SK-N-SH treated with all-trans-retinoic acid at 6 μM for 48 hours (cell line): Measurements from ENCODE around the gene SON.

ENCODE experiments used
- ATAC-seq: fragments of 200-7000 bp; cut with Tn5 transposase; 3 replicates; pipeline ENCODE4 v1.9.1; 2020; ENCODE audit warnings: mild to moderate bottlenecking, moderate library complexity
- ARNTL ChIP-seq: fragments of 450-650 bp; formaldehyde crosslinking; IDR thresholded peaks from 2 replicates; pipeline ENCODE4 v1.5.0; 2020; ENCODE audit warnings: low read depth, mild to moderate bottlenecking, moderate library complexity, borderline replicate concordance
- BACH2 ChIP-seq: fragments of 250-450 bp; sonication (Bioruptor Pico); IDR thresholded peaks from 2 replicates; pipeline ENCODE4 v1.9.0; 2021; ENCODE audit warnings: mild to moderate bottlenecking, borderline replicate concordance
- CREB5 ChIP-seq: fragments of 250-450 bp; sonication (Bioruptor Pico); IDR thresholded peaks from 2 replicates; pipeline ENCODE4 v1.5.1; 2020; ENCODE audit warnings: low read depth, mild to moderate bottlenecking, moderate library complexity
- CSDC2 ChIP-seq: fragments of 250-450 bp; sonication (Bioruptor Pico); IDR thresholded peaks from 2 replicates; pipeline ENCODE4 v1.5.0; 2020; ENCODE audit warnings: mild to moderate bottlenecking, moderate library complexity
- CSRNP3 ChIP-seq: fragments of 250-450 bp; sonication (Bioruptor Pico); IDR thresholded peaks from 2 replicates; pipeline ENCODE4 v1.5.1; 2021; ENCODE audit warnings: mild to moderate bottlenecking, moderate library complexity
- ESRRG ChIP-seq: fragments of 250-450 bp; sonication (Bioruptor Pico); IDR thresholded peaks from 2 replicates; pipeline ENCODE4 v1.6.1; 2021; ENCODE audit warnings: mild to moderate bottlenecking
- GLIS3 ChIP-seq: fragments of 250-450 bp; sonication (Bioruptor Pico); IDR thresholded peaks from 2 replicates; pipeline ENCODE4 v1.5.0; 2020; ENCODE audit warnings: mild to moderate bottlenecking, moderate library complexity
- ISL1 ChIP-seq: fragments of 250-450 bp; sonication (Bioruptor Pico); IDR thresholded peaks from 2 replicates; pipeline ENCODE4 v2.1.2; 2022; ENCODE audit warnings: mild to moderate bottlenecking, moderate library complexity
- PATZ1 ChIP-seq: fragments of 250-450 bp; sonication (Bioruptor Pico); IDR thresholded peaks from 2 replicates; pipeline ENCODE4 v1.8.0; 2020; ENCODE audit warnings: mild to moderate bottlenecking, moderate library complexity, borderline replicate concordance
- POU6F1 ChIP-seq: fragments of 250-450 bp; sonication (Bioruptor Pico); IDR thresholded peaks from 2 replicates; pipeline ENCODE4 v1.8.0; 2021; ENCODE audit warnings: low read depth, mild to moderate bottlenecking, moderate library complexity, borderline replicate concordance
- PPARA ChIP-seq: fragments of 250-450 bp; sonication (Bioruptor Pico); IDR thresholded peaks from 2 replicates; pipeline ENCODE4 v1.5.0; 2020; ENCODE audit warnings: mild to moderate bottlenecking, borderline replicate concordance
- RARB ChIP-seq: fragments of 250-450 bp; sonication (Bioruptor Pico); IDR thresholded peaks from 2 replicates; pipeline ENCODE4 v1.8.0; 2021; ENCODE audit warnings: mild to moderate bottlenecking, moderate library complexity
- SNAI2 ChIP-seq: fragments of 250-450 bp; sonication (Bioruptor Pico); IDR thresholded peaks from 2 replicates; pipeline ENCODE4 v1.5.0; 2020; ENCODE audit warnings: mild to moderate bottlenecking, moderate library complexity
- TCF4 ChIP-seq: fragments of 250-450 bp; sonication (Bioruptor Pico); IDR thresholded peaks from 2 replicates; pipeline ENCODE4 v1.8.0; 2021; ENCODE audit warnings: mild to moderate bottlenecking, moderate library complexity, borderline replicate concordance
- TOX ChIP-seq: fragments of 250-450 bp; sonication (Bioruptor Pico); IDR thresholded peaks from 2 replicates; pipeline ENCODE4 v1.8.0; 2021; ENCODE audit warnings: mild to moderate bottlenecking, moderate library complexity, borderline replicate concordance
- TSHZ2 ChIP-seq: fragments of 250-450 bp; sonication (Bioruptor Pico); IDR thresholded peaks from 2 replicates; pipeline ENCODE4 v1.5.0; 2020; ENCODE audit warnings: mild to moderate bottlenecking, moderate library complexity
- ZC3H10 ChIP-seq: fragments of 250-450 bp; sonication (Bioruptor Pico); IDR thresholded peaks from 2 replicates; pipeline ENCODE4 v1.5.1; 2021; ENCODE audit warnings: mild to moderate bottlenecking, moderate library complexity
- ZFP3 ChIP-seq: fragments of 250-450 bp; sonication (Bioruptor Pico); IDR thresholded peaks from 2 replicates; pipeline ENCODE4 v1.5.0; 2020; ENCODE audit warnings: mild to moderate bottlenecking, moderate library complexity
- ZFP30 ChIP-seq: fragments of 450-650 bp; formaldehyde crosslinking; IDR thresholded peaks from 2 replicates; pipeline ENCODE4 v1.5.0; 2022; ENCODE audit warnings: mild to moderate bottlenecking, moderate library complexity
- ZNF565 ChIP-seq: fragments of 450-650 bp; formaldehyde crosslinking; conservative IDR thresholded peaks from 2 replicates; pipeline ENCODE4 v1.5.0; 2020; ENCODE audit warnings: low read depth, mild to moderate bottlenecking, moderate library complexity
- ZNF70 ChIP-seq: fragments of 450-650 bp; formaldehyde crosslinking; IDR thresholded peaks from 2 replicates; pipeline ENCODE4 v1.5.0; 2020; ENCODE audit warnings: mild to moderate bottlenecking, moderate library complexity
- ZNF8 ChIP-seq: fragments of 450-650 bp; formaldehyde crosslinking; IDR thresholded peaks from 2 replicates; pipeline ENCODE4 v1.5.0; 2020; ENCODE audit warnings: mild to moderate bottlenecking, moderate library complexity

The SON gene

GRCh38 chr21:33552093-33552998 is 9.5 kb downstream of the SON start:
- no peak; the same call in 2 of the 3 replicates for ATAC-seq
- no peak for TF ChIP-seq RARB (CRISPR knock-in tag)
- no peak for TF ChIP-seq ISL1
- no peak for TF ChIP-seq GLIS3 (CRISPR knock-in tag)
- TF ChIP-seq TCF4 (CRISPR knock-in tag), result no peak
- no peak for TF ChIP-seq PATZ1 (CRISPR knock-in tag)
- TF ChIP-seq POU6F1 (CRISPR knock-in tag), result no peak
- no peak for TF ChIP-seq ZFP3
- no peak for TF ChIP-seq ESRRG (CRISPR knock-in tag)
- TF ChIP-seq BACH2 (CRISPR knock-in tag), result no peak
- no peak for TF ChIP-seq ZNF8 (CRISPR knock-in tag)
- TF ChIP-seq TSHZ2, result no peak
- TF ChIP-seq ZC3H10 (CRISPR knock-in tag), result no peak
- TF ChIP-seq PPARA, result no peak
- no peak for TF ChIP-seq TOX (CRISPR knock-in tag)
- no peak for TF ChIP-seq ZNF70 (CRISPR knock-in tag)
- no peak for TF ChIP-seq ZFP30 (CRISPR knock-in tag)
- TF ChIP-seq CSDC2 (CRISPR knock-in tag), result no peak
- no peak for TF ChIP-seq ZNF565 (CRISPR knock-in tag)

GRCh38 chr21:33552999-33553598 is 10.3 kb downstream of the SON start:
- no peak for ATAC-seq
- TF ChIP-seq CREB5 (no peak), ISL1 (no peak), PATZ1 (CRISPR knock-in tag) (no peak), SNAI2 (CRISPR knock-in tag) (no peak), RARB (CRISPR knock-in tag) (no peak), ZNF8 (CRISPR knock-in tag) (no peak), BACH2 (CRISPR knock-in tag) (no peak), POU6F1 (CRISPR knock-in tag) (no peak), ESRRG (CRISPR knock-in tag) (no peak), ZNF70 (CRISPR knock-in tag) (no peak), CSRNP3 (CRISPR knock-in tag) (no peak), ZNF565 (CRISPR knock-in tag) (no peak), PPARA (no peak), TCF4 (CRISPR knock-in tag) (no peak), CSDC2 (CRISPR knock-in tag) (no peak), TOX (CRISPR knock-in tag) (no peak), ZFP30 (CRISPR knock-in tag) (no peak), ARNTL (CRISPR knock-in tag) (no peak), ZFP3 (no peak), ZC3H10 (CRISPR knock-in tag) (no peak)
